SK-N-MC (cell line): ENCODE results near the gene CEACAM6.

Source experiments
- EZH2 ChIP-seq: fragments of 200-600 bp; sonication (generic); IDR thresholded peaks from one replicate; pipeline ENCODE4 v1.6.1; 2017; ENCODE audit warnings: antibody characterized with exemption
- POLR2AphosphoS5 ChIP-seq: IDR thresholded peaks from 2 replicates; pipeline ENCODE4 v1.6.1; 2012; ENCODE audit warnings: mild to moderate bottlenecking, low read depth, low read length, borderline replicate concordance

DNA sequence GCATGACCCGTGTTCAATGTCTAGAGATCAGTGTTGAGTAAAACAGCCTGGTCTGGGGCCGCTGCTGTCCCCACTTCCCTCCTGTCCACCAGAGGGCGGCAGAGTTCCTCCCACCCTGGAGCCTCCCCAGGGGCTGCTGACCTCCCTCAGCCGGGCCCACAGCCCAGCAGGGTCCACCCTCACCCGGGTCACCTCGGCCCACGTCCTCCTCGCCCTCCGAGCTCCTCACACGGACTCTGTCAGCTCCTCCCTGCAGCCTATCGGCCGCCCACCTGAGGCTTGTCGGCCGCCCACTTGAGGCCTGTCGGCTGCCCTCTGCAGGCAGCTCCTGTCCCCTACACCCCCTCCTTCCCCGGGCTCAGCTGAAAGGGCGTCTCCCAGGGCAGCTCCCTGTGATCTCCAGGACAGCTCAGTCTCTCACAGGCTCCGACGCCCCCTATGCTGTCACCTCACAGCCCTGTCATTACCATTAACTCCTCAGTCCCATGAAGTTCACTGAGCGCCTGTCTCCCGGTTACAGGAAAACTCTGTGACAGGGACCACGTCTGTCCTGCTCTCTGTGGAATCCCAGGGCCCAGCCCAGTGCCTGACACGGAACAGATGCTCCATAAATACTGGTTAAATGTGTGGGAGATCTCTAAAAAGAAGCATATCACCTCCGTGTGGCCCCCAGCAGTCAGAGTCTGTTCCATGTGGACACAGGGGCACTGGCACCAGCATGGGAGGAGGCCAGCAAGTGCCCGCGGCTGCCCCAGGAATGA is 48.4 kb upstream of the CEACAM6 start:
- TF ChIP-seq POLR2AphosphoS5 (no peak), EZH2 (no peak)
